HCT116 (cell line): ENCODE results near the gene FERMT3. TPM values are rescaled to one million over a fixed set of nuclear protein-coding genes. Genes with fewer than 3 reads are reported as not detected.

Experiments
- ATAC-seq: fragments of 200-7000 bp; cut with Tn5 transposase; 2 replicates; pipeline ENCODE4 v1.9.1; 2020; ENCODE audit warnings: mild to moderate bottlenecking, moderate library complexity
- BruUV-seq: library from RNA; stranded (reverse); fragments of 400-500 nt; replicated peaks from 2 replicates; lab custom pipeline; 2021; lab: Mats Ljungman, UMichigan
- CTCF ChIA-PET: fragments of 300-600 bp; sonication (Branson Sonifier 250); formaldehyde crosslinking; loops from one replicate; lab custom pipeline; 2021; ENCODE audit warnings: antibody characterized with exemption; lab: Charles Lee
- POLR2A ChIA-PET: fragments of 300-600, 350-600 bp; sonication (Branson Sonifier 250); formaldehyde crosslinking; loops from one replicate; lab custom pipeline; 2021; ENCODE audit warnings: antibody characterized with exemption; lab: Charles Lee
- RAD21 ChIA-PET, 2 experiments: fragments of 300-600 bp; sonication (Branson Sonifier 250); formaldehyde crosslinking; loops; one replicate each; lab custom pipeline; 2023; ENCODE audit warnings: low total read pairs in 2 of 2; ENCODE audit not compliant: uncharacterized antibody in 2 of 2, unreplicated experiment in 2 of 2, low non-redundant PET in 1 of 2; lab: Charles Lee
- DNase-seq: peaks from one replicate; pipeline ENCODE4 v3.0.0-alpha.2; 2010; ENCODE audit warnings: low read depth, low spot score
- H2AFZ ChIP-seq: fragments of 200-600 bp; shearing (Covaris generic), sonication (generic); 2 replicates; pipeline ENCODE4 v1.6.1; 2017; ENCODE audit warnings: low read depth, mixed run types, mixed read lengths, antibody characterized with exemption, low read length; ENCODE audit not compliant: poor library complexity, severe bottlenecking
- H3K27ac ChIP-seq: 2 replicates; pipeline ENCODE4 v1.5.1; 2012; ENCODE audit warnings: low read depth, low read length
- H3K27me3 ChIP-seq: fragments of 200-600 bp; sonication (generic); 2 replicates; pipeline ENCODE4 v1.6.1; 2016; ENCODE audit warnings: mixed run types, low read length, mixed read lengths; ENCODE audit not compliant: insufficient read depth
- H3K36me3 ChIP-seq, 2 experiments: fragments of 200-500 bp in 1 of 2; fragments of 200-600 bp in 1 of 2; sonication (Bioruptor generic) in 1 of 2; sonication (generic) in 1 of 2; 2 replicates each; pipeline versions ENCODE4 v1.5.1 to v1.6.1; 2014 to 2016; ENCODE audit warnings: low read length in 2 of 2, inconsistent platforms in 1 of 2, mixed read lengths in 1 of 2, mixed run types in 1 of 2; ENCODE audit not compliant: insufficient read depth in 2 of 2, control insufficient read depth in 1 of 2
- H3K4me1 ChIP-seq, 2 experiments: fragments of 200-600 bp in 1 of 2; sonication (generic) in 1 of 2; 2 replicates each; pipeline versions ENCODE4 v1.5.1 to v1.6.1; 2012 to 2017; ENCODE audit warnings: low read length in 2 of 2, inconsistent platforms in 1 of 2, mild to moderate bottlenecking in 1 of 2, mixed read lengths in 1 of 2, mixed run types in 1 of 2, moderate library complexity in 1 of 2; ENCODE audit not compliant: insufficient read depth in 2 of 2, control insufficient read depth in 1 of 2
- H3K4me2 ChIP-seq: fragments of 200-600 bp; sonication (generic); 2 replicates; pipeline ENCODE4 v1.6.1; 2017; ENCODE audit warnings: mixed run types, low read length, mixed read lengths
- H3K4me3 ChIP-seq, 2 experiments: fragments of 200-600 bp in 1 of 2; sonication (generic) in 1 of 2; replicated peaks in 1 of 2; 2 replicates each; pipeline ENCODE4 v1.5.1; 2011 to 2016; ENCODE audit warnings: low read length in 2 of 2, control low read depth in 1 of 2, low read depth in 1 of 2, mild to moderate bottlenecking in 1 of 2, mixed read lengths in 1 of 2, mixed run types in 1 of 2
- H3K79me2 ChIP-seq: fragments of 200-600 bp; sonication (generic); 2 replicates; pipeline ENCODE4 v1.6.1; 2017; ENCODE audit warnings: mild to moderate bottlenecking, mixed run types, low read length, moderate library complexity, mixed read lengths; ENCODE audit not compliant: insufficient read depth
- H3K9ac ChIP-seq: fragments of 200-600 bp; sonication (generic); 2 replicates; pipeline ENCODE4 v1.6.1; 2016; ENCODE audit warnings: low read length, mixed read lengths
- H3K9me2 ChIP-seq: fragments of 200-600 bp; sonication (generic), shearing (Covaris generic); 2 replicates; pipeline ENCODE4 v1.6.1; 2017; ENCODE audit warnings: mixed run types, mild to moderate bottlenecking, moderate library complexity; ENCODE audit not compliant: insufficient read depth
- H3K9me3 ChIP-seq, 2 experiments: fragments of 200-500 bp in 1 of 2; fragments of 200-600 bp in 1 of 2; sonication (Bioruptor generic) in 1 of 2; sonication (generic) in 1 of 2; 2 replicates each; pipeline ENCODE4 v1.6.1; 2014 to 2017; ENCODE audit warnings: low read length in 2 of 2, mixed read lengths in 2 of 2, inconsistent platforms in 1 of 2, low read depth in 1 of 2, mild to moderate bottlenecking in 1 of 2, mixed run types in 1 of 2, moderate library complexity in 1 of 2; ENCODE audit not compliant: control insufficient read depth in 1 of 2, insufficient read depth in 1 of 2
- H4K20me1 ChIP-seq: fragments of 200-600 bp; sonication (generic), shearing (Covaris generic); 2 replicates; pipeline ENCODE4 v1.6.1; 2017; ENCODE audit warnings: mixed run types, mild to moderate bottlenecking, moderate library complexity; ENCODE audit not compliant: insufficient read depth
- CBX3 ChIP-seq: IDR thresholded peaks from 2 replicates; pipeline ENCODE4 v1.6.1; 2012; ENCODE audit warnings: low read depth
- CEBPB ChIP-seq: IDR thresholded peaks from 2 replicates; pipeline ENCODE4 v1.6.1; 2012; ENCODE audit warnings: low read depth
- EGR1 ChIP-seq: IDR thresholded peaks from 2 replicates; pipeline ENCODE4 v1.6.1; 2012; ENCODE audit warnings: low read depth
- EZH2 ChIP-seq: fragments of 200-600 bp; sonication (generic); IDR thresholded peaks from 2 replicates; pipeline ENCODE4 v1.6.1; 2017; ENCODE audit warnings: antibody characterized with exemption, mixed run types
- FOSL1 ChIP-seq: IDR thresholded peaks from 2 replicates; pipeline ENCODE4 v1.6.1; 2012; ENCODE audit warnings: low read depth
- MAX ChIP-seq: IDR thresholded peaks from 2 replicates; pipeline ENCODE4 v1.6.1; 2012
- POLR2A ChIP-seq: IDR thresholded peaks from 2 replicates; pipeline ENCODE4 v1.7.0; 2011; ENCODE audit warnings: borderline replicate concordance; ENCODE audit not compliant: insufficient read depth, insufficient read length; ENCODE audit errors: extremely low read depth
- POLR2AphosphoS5 ChIP-seq: IDR thresholded peaks from 2 replicates; pipeline ENCODE4 v1.6.1; 2011; ENCODE audit warnings: mild to moderate bottlenecking, low read depth, low read length, moderate library complexity
- RAD21 ChIP-seq: IDR thresholded peaks from 2 replicates; pipeline ENCODE4 v1.6.1; 2012; ENCODE audit warnings: low read depth, mild to moderate bottlenecking
- REST ChIP-seq: IDR thresholded peaks from 2 replicates; pipeline ENCODE4 v1.6.1; 2012; ENCODE audit warnings: low read depth
- SP1 ChIP-seq: IDR thresholded peaks from 2 replicates; pipeline ENCODE4 v1.6.1; 2012; ENCODE audit warnings: low read depth
- SRF ChIP-seq: IDR thresholded peaks from 2 replicates; pipeline ENCODE4 v1.6.1; 2012; ENCODE audit warnings: low read depth
- ZFX ChIP-seq: fragments of 450-650 bp; IDR thresholded peaks from 2 replicates; pipeline ENCODE4 v1.6.1; 2017
- intact Hi-C: fragments of 100-400 bp; cut with micrococcal nuclease; formaldehyde crosslinking; loops from 2 replicates; pipeline ENCODE4 v1.10.0; 2022
- total RNA-seq: library from RNA; stranded (reverse); gene quantifications from one replicate; pipeline ENCODE4 v1.2.1, GENCODE V29; 2021; ENCODE audit not compliant: unreplicated experiment
- TF ChIP-seq, protein P1 (sequence below): IDR thresholded peaks from 2 replicates; pipeline ENCODE4 v1.6.1; 2011; ENCODE audit warnings: mild to moderate bottlenecking, low read length, moderate library complexity; ENCODE audit not compliant: insufficient replicate concordance; ENCODE audit errors: extremely low read depth

FERMT3 gene
- total RNA-seq, 1 experiment from 2014 or later: 4.3 TPM

DNA sequence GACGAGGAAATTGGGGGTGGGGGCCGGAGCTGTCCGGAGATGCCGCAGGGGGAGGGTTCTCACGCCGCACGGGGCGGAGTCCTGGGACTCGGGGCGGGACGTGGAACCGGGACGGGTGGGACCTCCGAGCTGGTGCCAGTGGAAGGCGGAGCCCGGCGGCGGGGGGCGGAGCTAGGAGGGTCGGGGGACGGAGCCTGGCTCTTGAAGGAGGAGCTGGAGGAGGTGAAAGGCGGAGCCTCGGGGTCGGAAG, 34.6 kb downstream of the FERMT3 start:
- Histone ChIP-seq H3K27me3 (no peaks in the 10 kb centered on the region), H3K27ac (peak overlapping the region; percentile 96), H3K79me2 (peaks cover 46% of the 10 kb centered on the region), H3K9me3 (no peaks in the 10 kb centered on the region), H3K4me1 (peaks cover 32 to 61% of the 10 kb centered on the region in 2 experiments), H3K9ac (peak overlapping the region; percentile 99), H3K4me2 (peak overlapping the region; percentile 84), H3K9me2 (no peaks in the 10 kb centered on the region), H3K4me3 (peak overlapping the region; percentile 70 to 91), H4K20me1 (no peaks in the 10 kb centered on the region), H3K36me3 (peaks cover 0 to 20% of the 10 kb centered on the region in 2 experiments; a peak in 1 of 4 replicates), H2AFZ (no peak overlapping the region)
- TF ChIP-seq EZH2: no peak
- TF ChIP-seq, protein P1, sequence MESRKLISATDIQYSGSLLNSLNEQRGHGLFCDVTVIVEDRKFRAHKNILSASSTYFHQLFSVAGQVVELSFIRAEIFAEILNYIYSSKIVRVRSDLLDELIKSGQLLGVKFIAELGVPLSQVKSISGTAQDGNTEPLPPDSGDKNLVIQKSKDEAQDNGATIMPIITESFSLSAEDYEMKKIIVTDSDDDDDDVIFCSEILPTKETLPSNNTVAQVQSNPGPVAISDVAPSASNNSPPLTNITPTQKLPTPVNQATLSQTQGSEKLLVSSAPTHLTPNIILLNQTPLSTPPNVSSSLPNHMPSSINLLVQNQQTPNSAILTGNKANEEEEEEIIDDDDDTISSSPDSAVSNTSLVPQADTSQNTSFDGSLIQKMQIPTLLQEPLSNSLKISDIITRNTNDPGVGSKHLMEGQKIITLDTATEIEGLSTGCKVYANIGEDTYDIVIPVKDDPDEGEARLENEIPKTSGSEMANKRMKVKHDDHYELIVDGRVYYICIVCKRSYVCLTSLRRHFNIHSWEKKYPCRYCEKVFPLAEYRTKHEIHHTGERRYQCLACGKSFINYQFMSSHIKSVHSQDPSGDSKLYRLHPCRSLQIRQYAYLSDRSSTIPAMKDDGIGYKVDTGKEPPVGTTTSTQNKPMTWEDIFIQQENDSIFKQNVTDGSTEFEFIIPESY: no peak
- TF ChIP-seq ZFX: no peak
- no peak for TF ChIP-seq POLR2A
- no peak for TF ChIP-seq REST
- no peak for TF ChIP-seq RAD21
- TF ChIP-seq CBX3: no peak
- TF ChIP-seq CEBPB: no peak
- TF ChIP-seq SP1: no peak
- no peak for TF ChIP-seq MAX
- no peak for TF ChIP-seq FOSL1
- no peak for TF ChIP-seq POLR2AphosphoS5
- TF ChIP-seq SRF: no peak
- TF ChIP-seq EGR1: no peak
- BruUV-seq: no TSS peak
- POLR2A ChIA-PET: interaction anchor here (0.7 to 1.4 kb wide), 11 partner anchors 9 to 114 kb away, joined by 4 to 11 read pairs (median 5); partner anchors contain the start of genes NUDT22, PRDX5, TRMT112 and TRPT1
- CTCF ChIA-PET: interaction anchor here (0.8 to 2.2 kb wide), 8 partner anchors 9 to 115 kb away, joined by 3 to 10 read pairs (median 5); partner anchors contain the start of genes PRDX5 and TRMT112
- ATAC-seq: peak; percentile 78
- intact Hi-C loops: loop anchor here (2.0 kb wide), 1 partner anchor 64 kb away; the partner anchor contains the start of gene ESRRA
- DNase-seq: peak; percentile 98
- RAD21 ChIA-PET: interaction anchor here in 1 of 2 experiments (0.6 kb wide), 1 partner anchor 1758 kb away, joined by 5 read pairs; no protein-coding TSS in a partner anchor
